ENCODE data around the gene LRRC36. TPM values are rescaled to one million over a fixed set of nuclear protein-coding genes. Genes with fewer than 3 reads are reported as not detected.

LRRC36 gene
- polyA plus RNA-seq, 3 donors: 0.65 to 3.2 (median 1.8) TPM

GRCh38 chr16:67310561-67310960, 16.1 kb upstream of the LRRC36 start:
- no peak for DNase-seq
- Mint-ChIP-seq H3K4me1 (peaks cover 17% of the 10 kb centered on the region), H3K36me3 (no peaks in the 10 kb centered on the region), H3K4me3 (no peak overlapping the region), H3K9me3 (peaks cover 0 to 5% (median 0%) of the 10 kb centered on the region in 7 donors), H3K27ac (no peak overlapping the region), H3K27me3 (ENCODE audit: low read depth in 3 of 3) (peaks cover 0 to 3% (median 3%) of the 10 kb centered on the region in 3 donors)
- H2AFZ ChIP-seq (ENCODE audit: insufficient read depth, low read depth, low read length, poor library complexity, severe bottlenecking): no peak overlapping the region
- no peak overlapping the region for H3K27ac ChIP-seq (ENCODE audit: low read depth in 1 of 2, low read length in 2 of 2)
- H3K4me3 ChIP-seq (replicated peaks in 1 of 3; ENCODE audit: low read depth in 2 of 3, low read length in 3 of 3): no peak overlapping the region
- no peaks in the 10 kb centered on the region for H3K79me2 ChIP-seq (ENCODE audit: insufficient read depth, low read length)
- 98% methylated on average over 3 of the region's 3 CpGs for WGBS (ENCODE audit: insufficient coverage)
- peaks cover 14 to 15% of the 10 kb centered on the region in 2 donors for H3K4me1 ChIP-seq (ENCODE audit: control insufficient read depth in 1 of 2, insufficient read depth in 2 of 2, low read length in 2 of 2)
- no peaks in the 10 kb centered on the region for H3K9me3 ChIP-seq (replicated peaks in 1 of 2; ENCODE audit: control insufficient read depth in 1 of 2, insufficient read depth in 1 of 2, low read length in 2 of 2)
- no peak overlapping the region for H3K4me2 ChIP-seq (replicated peaks; ENCODE audit: extremely low read depth, low read length, poor library complexity, severe bottlenecking)
- H3K36me3 ChIP-seq (replicated peaks in 1 of 2; ENCODE audit: control insufficient read depth in 1 of 2, insufficient read depth in 2 of 2, low read length in 2 of 2): no peaks in the 10 kb centered on the region
- intact Hi-C loops (cut with micrococcal nuclease): no loop called here
- no peaks in the 10 kb centered on the region for H4K20me1 ChIP-seq (ENCODE audit: insufficient read depth, low read length)
- no peak for TF ChIP-seq CTCF (IDR thresholded peaks at IDR 0.05)
- H3K27me3 ChIP-seq (ENCODE audit: control insufficient read depth in 2 of 2, insufficient read depth in 2 of 2, low read length in 2 of 2): no peaks in the 10 kb centered on the region
- no peak overlapping the region for H3K9ac ChIP-seq (ENCODE audit: insufficient read depth, low read length, poor library complexity, severe bottlenecking)

- H3K9me3 ChIP-seq (replicated peaks in 1 of 2; ENCODE audit: control insufficient read depth in 1 of 2, insufficient read depth in 1 of 2, low read length in 2 of 2): no peaks in the 10 kb centered on the region
- no peak overlapping the region for H3K9ac ChIP-seq (ENCODE audit: insufficient read depth, low read length, poor library complexity, severe bottlenecking)
- no peaks in the 10 kb centered on the region for H3K9me3 Mint-ChIP-seq
- H3K4me3 ChIP-seq (replicated peaks in 1 of 3; ENCODE audit: low read depth in 2 of 3, low read length in 3 of 3): no peak overlapping the region
- no peaks in the 10 kb centered on the region for H3K36me3 Mint-ChIP-seq
- no peak for TF ChIP-seq CTCF (IDR thresholded peaks at IDR 0.05)
- H3K27me3 ChIP-seq (ENCODE audit: control insufficient read depth in 2 of 2, insufficient read depth in 2 of 2, low read length in 2 of 2): no peaks in the 10 kb centered on the region
- intact Hi-C loops (cut with micrococcal nuclease): no loop called here
- H2AFZ ChIP-seq (ENCODE audit: insufficient read depth, low read depth, low read length, poor library complexity, severe bottlenecking): no peak overlapping the region
- peaks cover 17% of the 10 kb centered on the region for H3K4me1 Mint-ChIP-seq
- no peak overlapping the region for H3K4me2 ChIP-seq (replicated peaks; ENCODE audit: extremely low read depth, low read length, poor library complexity, severe bottlenecking)
- H3K36me3 ChIP-seq (replicated peaks in 1 of 2; ENCODE audit: control insufficient read depth in 1 of 2, insufficient read depth in 2 of 2, low read length in 2 of 2): no peaks in the 10 kb centered on the region
- no peak overlapping the region for H3K27ac ChIP-seq (ENCODE audit: low read depth in 1 of 2, low read length in 2 of 2)
- H3K4me3 Mint-ChIP-seq: no peak overlapping the region
- peaks cover 14 to 15% of the 10 kb centered on the region in 2 donors for H3K4me1 ChIP-seq (ENCODE audit: control insufficient read depth in 1 of 2, insufficient read depth in 2 of 2, low read length in 2 of 2)
- WGBS (ENCODE audit: insufficient coverage): 100% methylated on average over 2 of the region's 5 CpGs
- no peak overlapping the region for H3K27ac Mint-ChIP-seq
- H3K79me2 ChIP-seq (ENCODE audit: insufficient read depth, low read length): no peaks in the 10 kb centered on the region
- H4K20me1 ChIP-seq (ENCODE audit: insufficient read depth, low read length): no peaks in the 10 kb centered on the region
- peaks cover 0 to 3% (median 3%) of the 10 kb centered on the region in 3 donors for H3K27me3 Mint-ChIP-seq (ENCODE audit: low read depth in 3 of 3)
- peak in 1 of 3 donors; percentile 21 for DNase-seq
Observed at GRCh38 chr16:67311607-67312488, 14.8 kb upstream of the LRRC36 start.
